Neural cell (in vitro differentiated cells): ENCODE results near the gene NEDD4L.

Experiments used
- CTCF ChIP-seq: fragments of 450-650 bp; IDR thresholded peaks from 2 replicates; pipeline ENCODE4 v1.5.1; 2014; ENCODE audit warnings: antibody characterized with exemption, mild to moderate bottlenecking, moderate library complexity; ENCODE audit not compliant: poor library complexity, severe bottlenecking
- EP300 ChIP-seq: fragments of 450-650 bp; conservative IDR thresholded peaks from 2 replicates; pipeline ENCODE4 v1.6.1; 2014; ENCODE audit warnings: antibody characterized with exemption, mild to moderate bottlenecking, moderate library complexity; ENCODE audit not compliant: poor library complexity, severe bottlenecking
- EZH2 ChIP-seq: fragments of 200-600, 300-800 bp; shearing (Covaris generic), sonication (generic); IDR thresholded peaks from 2 replicates; pipeline ENCODE4 v1.6.1; 2014; ENCODE audit warnings: antibody characterized with exemption, low read length, borderline replicate concordance, mild to moderate bottlenecking; ENCODE audit not compliant: insufficient read depth, poor library complexity, severe bottlenecking
- MXI1 ChIP-seq: fragments of 450-650 bp; conservative IDR thresholded peaks from 2 replicates; pipeline ENCODE4 v1.6.1; 2014; ENCODE audit warnings: antibody characterized with exemption, mild to moderate bottlenecking; ENCODE audit not compliant: poor library complexity, severe bottlenecking
- POLR2AphosphoS5 ChIP-seq: IDR thresholded peaks from 2 replicates; pipeline ENCODE4 v1.6.1; 2012
- SMC3 ChIP-seq: fragments of 450-650 bp; conservative IDR thresholded peaks from 2 replicates; pipeline ENCODE4 v1.6.1; 2014; ENCODE audit warnings: antibody characterized with exemption, mild to moderate bottlenecking, moderate library complexity; ENCODE audit not compliant: poor library complexity
- TAF1 ChIP-seq: IDR thresholded peaks from 2 replicates; pipeline ENCODE4 v1.6.1; 2012; ENCODE audit warnings: low read depth

- TF ChIP-seq CTCF, result no peak
- TF ChIP-seq EZH2, result no peak
- TF ChIP-seq TAF1, result no peak
- TF ChIP-seq MXI1, result no peak
- no peak for TF ChIP-seq POLR2AphosphoS5
- TF ChIP-seq EP300, result no peak
- no peak for TF ChIP-seq SMC3
Observed at GRCh38 chr18:58109256-58109655, 65.2 kb downstream of the NEDD4L start.
